GM19438 (cell line): ENCODE data around the gene CT55.
"Not testable (repeated sequence)": the region's sequence is repeated elsewhere in the genome, so short reads cannot be mapped to it uniquely, and the experiment has no call there.

Experiments used
- ATAC-seq: cut with Tn5 transposase; IDR thresholded peaks from one replicate; pipeline ENCODE4 v1.9.1; 2021; ENCODE audit warnings: low read depth; ENCODE audit not compliant: unreplicated experiment

CT55 gene

GRCh38 chrX:135170877-135171519 is at the start of gene CT55:
TSS of gene CT55 (minus strand) at chrX:135171398. CDS start at chrX:135171171, 227 bp downstream.
- ATAC-seq, result no peak

- ATAC-seq, result no peak
Measured at GRCh38 chrX:135213200-135213844, 42.1 kb upstream of the CT55 start.

GRCh38 chrX:135206427-135206826 is 35.2 kb upstream of the CT55 start:
- ATAC-seq, result not testable (repeated sequence)

GRCh38 chrX:135200297-135200696 is 29.1 kb upstream of the CT55 start:
- no peak for ATAC-seq

- ATAC-seq, result no peak
Measured at GRCh38 chrX:135194684-135195083, 23.5 kb upstream of the CT55 start.

GRCh38 chrX:135193740-135194139 is 22.5 kb upstream of the CT55 start:
- ATAC-seq, result no peak

GRCh38 chrX:135191838-135192237 is 20.6 kb upstream of the CT55 start:
- ATAC-seq, result no peak

GRCh38 chrX:135185795-135186443 is 14.7 kb upstream of the CT55 start:
- ATAC-seq, result no peak

- ATAC-seq, result no peak
Measured at GRCh38 chrX:135178636-135179035, 7.4 kb upstream of the CT55 start.

GRCh38 chrX:135170468-135170867 is 730 bp downstream of the CT55 start:
- ATAC-seq, result no peak

GRCh38 chrX:135169534-135169933 is 1.7 kb downstream of the CT55 start:
- not testable (repeated sequence) for ATAC-seq

GRCh38 chrX:135168486-135168885 is 2.7 kb downstream of the CT55 start:
- ATAC-seq, result no peak

- ATAC-seq, result not testable (repeated sequence)
Measured at GRCh38 chrX:135154688-135155087, 16.5 kb downstream of the CT55 start.

- ATAC-seq, result not testable (repeated sequence)
Measured at GRCh38 chrX:135126145-135126544, 45.1 kb downstream of the CT55 start.

GRCh38 chrX:135120056-135120576 is 51.1 kb downstream of the CT55 start, which contains the start of gene ETDB:
TSS of gene ETDB (minus strand) at chrX:135120526. CDS start at chrX:135119261, 1,265 bp downstream.
- not testable (repeated sequence) for ATAC-seq

GRCh38 chrX:135116064-135116463 is 55.1 kb downstream of the CT55 start:
- not testable (repeated sequence) for ATAC-seq

- ATAC-seq, result peak; percentile 86
Measured at GRCh38 chrX:135114392-135114791, 56.8 kb downstream of the CT55 start.

- no peak for ATAC-seq
Measured at GRCh38 chrX:135112743-135113142, 58.5 kb downstream of the CT55 start.

- peak; percentile 53 for ATAC-seq
Measured at GRCh38 chrX:135112096-135112729, 59.0 kb downstream of the CT55 start.

GRCh38 chrX:135109554-135109953 is 61.6 kb downstream of the CT55 start:
- ATAC-seq, result no peak
